ENCODE measurements around the gene GRB7. TPM values are rescaled to one million over a fixed set of nuclear protein-coding genes. Genes with fewer than 3 reads are reported as not detected.
A peak's percentile ranks its signal among the peaks of the same experiment; 100 is the strongest.

Gene GRB7
- total and polyA plus RNA-seq, 12 donors: 0.06 to 1.2 (median 0.25) TPM; not detected in 5

GRCh38 chr17:39738568-39738901 is 797 bp downstream of the GRB7 start:
- H3K4me3 ChIP-seq: peak overlapping the region in 1 of 4 donors; percentile 11
- no peaks in the 10 kb centered on the region for H3K9me3 ChIP-seq (replicated peaks in 1 of 3)
- DNase-seq: no peak
- no peaks in the 10 kb centered on the region for H3K36me3 ChIP-seq (replicated peaks in 1 of 2)
- WGBS, 4 donors: 1 to 5% (median 3%) methylated on average over 8 to 13 of the region's 13 CpGs
- peaks cover 7 to 20% of the 10 kb centered on the region in 2 donors for H3K4me1 ChIP-seq (replicated peaks in 1 of 2)
- intact Hi-C loops (cut with DNase I): no loop called here
- no peak overlapping the region for H3K27ac ChIP-seq
- TF ChIP-seq CTCF (IDR thresholded peaks at IDR 0.05) (no peak), POLR2A (IDR thresholded peaks at IDR 0.05) (no peak)
- H3K27me3 ChIP-seq: peaks cover 46% of the 10 kb centered on the region

- Histone ChIP-seq H3K4me3 (peak overlapping the region in 1 of 4 donors; percentile 11), H3K36me3 (replicated peaks in 1 of 2) (no peaks in the 10 kb centered on the region), H3K4me1 (replicated peaks in 1 of 2) (peaks cover 7 to 20% of the 10 kb centered on the region in 2 donors), H3K9me3 (replicated peaks in 1 of 3) (no peaks in the 10 kb centered on the region), H3K27me3 (peaks cover 46% of the 10 kb centered on the region), H3K27ac (no peak overlapping the region)
- no peak for TF ChIP-seq CTCF (IDR thresholded peaks at IDR 0.05)
- TF ChIP-seq POLR2A (IDR thresholded peaks at IDR 0.05): no peak
- DNase-seq: peak in 1 of 7 donors; percentile 16
- 13 to 20% (median 15%) methylated on average over 20 to 32 of the region's 32 CpGs for WGBS, 4 donors
- intact Hi-C loops (cut with DNase I): no loop called here
Observed at GRCh38 chr17:39738983-39739884, 1.5 kb downstream of the GRB7 start.

DNA sequence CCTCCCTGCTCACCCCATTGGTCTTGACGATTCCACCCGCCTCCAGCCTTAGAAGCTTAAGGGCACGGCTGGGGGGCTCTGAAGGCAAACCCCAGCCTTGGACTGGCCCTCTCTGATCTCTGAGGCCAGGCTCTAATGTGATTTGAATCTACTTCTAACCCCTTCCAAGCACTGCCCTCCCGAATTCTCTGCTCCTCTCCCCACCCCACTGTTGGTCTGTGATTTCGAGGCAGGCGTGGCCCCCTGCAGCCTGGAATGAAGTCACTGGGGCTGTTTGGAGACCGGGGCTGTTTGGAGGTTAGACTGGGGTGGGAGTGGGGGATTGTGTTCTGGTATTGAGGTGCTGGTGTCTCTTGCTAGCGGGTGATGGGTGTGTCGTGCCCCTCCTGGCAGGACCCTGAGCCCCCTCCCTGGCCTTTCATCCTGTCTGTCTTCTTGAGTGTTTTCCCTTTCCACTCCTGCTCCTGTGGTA is 2.2 kb downstream of the GRB7 start:
- WGBS, 4 donors: 31 to 58% (median 54%) methylated on average over 5 to 9 of the region's 9 CpGs
- no peak for DNase-seq
- TF ChIP-seq CTCF (IDR thresholded peaks at IDR 0.05) (no peak), POLR2A (IDR thresholded peaks at IDR 0.05) (no peak)
- Histone ChIP-seq H3K9me3 (replicated peaks in 1 of 3) (no peaks in the 10 kb centered on the region), H3K4me1 (replicated peaks in 1 of 2) (peaks cover 7 to 20% of the 10 kb centered on the region in 2 donors), H3K36me3 (replicated peaks in 1 of 2) (no peaks in the 10 kb centered on the region), H3K4me3 (peak overlapping the region in 1 of 4 donors; percentile 11), H3K27ac (no peak overlapping the region), H3K27me3 (peaks cover 41% of the 10 kb centered on the region)
- intact Hi-C loops (cut with DNase I): no loop called here

DNA sequence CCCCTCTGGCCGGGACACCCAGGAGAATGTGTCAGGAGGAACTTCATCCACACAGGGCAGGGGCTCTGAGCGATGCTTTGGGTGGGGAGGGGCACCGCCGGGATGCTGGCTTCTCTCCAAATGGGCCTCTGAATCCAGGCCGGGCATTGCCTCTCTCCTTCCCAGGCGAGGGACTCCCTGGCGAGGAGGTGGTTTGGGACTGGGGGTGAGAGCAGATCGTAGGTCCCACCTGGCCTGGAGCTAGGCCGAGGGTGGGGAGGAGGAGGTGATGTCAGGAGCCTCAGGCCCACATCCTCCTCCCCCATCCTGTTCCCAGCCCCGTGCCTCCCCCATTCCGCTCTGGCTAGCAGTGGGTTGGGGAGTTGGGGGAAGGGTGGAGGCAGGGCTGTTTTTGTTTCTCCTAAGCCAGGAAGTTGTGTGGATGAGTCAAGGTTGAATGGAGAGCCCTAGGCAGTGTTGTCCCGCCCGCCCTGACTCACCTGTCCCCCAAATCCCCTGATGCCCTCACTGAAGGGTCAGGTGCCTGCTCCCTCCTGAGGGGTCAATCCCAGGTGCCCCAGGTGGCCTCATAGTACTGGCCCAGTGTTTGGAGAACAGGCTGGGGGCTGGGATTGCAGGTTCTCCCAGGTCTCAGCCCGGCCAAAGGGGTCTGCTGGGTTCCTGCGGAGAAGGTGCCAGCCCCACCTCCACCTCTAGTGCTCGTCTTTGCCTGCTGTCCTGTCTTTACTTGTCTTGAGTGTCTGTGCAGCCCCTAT is 2.8 kb downstream of the GRB7 start:
- Histone ChIP-seq H3K27ac (no peak overlapping the region), H3K4me1 (replicated peaks in 1 of 2) (peaks cover 7 to 20% of the 10 kb centered on the region in 2 donors), H3K36me3 (replicated peaks in 1 of 2) (no peaks in the 10 kb centered on the region), H3K27me3 (peaks cover 40% of the 10 kb centered on the region), H3K9me3 (replicated peaks in 1 of 3) (no peaks in the 10 kb centered on the region), H3K4me3 (no peak overlapping the region)
- intact Hi-C loops (cut with DNase I): no loop called here
- 27 to 57% (median 43%) methylated on average over 9 to 16 of the region's 16 CpGs for WGBS, 4 donors
- TF ChIP-seq CTCF (IDR thresholded peaks at IDR 0.05) (no peak), POLR2A (IDR thresholded peaks at IDR 0.05) (no peak)
- no peak for DNase-seq
